ENCODE results near the gene SSTR3.
A peak's percentile ranks its signal among the peaks of the same experiment; 100 is the strongest.

The SSTR3 gene

DNA sequence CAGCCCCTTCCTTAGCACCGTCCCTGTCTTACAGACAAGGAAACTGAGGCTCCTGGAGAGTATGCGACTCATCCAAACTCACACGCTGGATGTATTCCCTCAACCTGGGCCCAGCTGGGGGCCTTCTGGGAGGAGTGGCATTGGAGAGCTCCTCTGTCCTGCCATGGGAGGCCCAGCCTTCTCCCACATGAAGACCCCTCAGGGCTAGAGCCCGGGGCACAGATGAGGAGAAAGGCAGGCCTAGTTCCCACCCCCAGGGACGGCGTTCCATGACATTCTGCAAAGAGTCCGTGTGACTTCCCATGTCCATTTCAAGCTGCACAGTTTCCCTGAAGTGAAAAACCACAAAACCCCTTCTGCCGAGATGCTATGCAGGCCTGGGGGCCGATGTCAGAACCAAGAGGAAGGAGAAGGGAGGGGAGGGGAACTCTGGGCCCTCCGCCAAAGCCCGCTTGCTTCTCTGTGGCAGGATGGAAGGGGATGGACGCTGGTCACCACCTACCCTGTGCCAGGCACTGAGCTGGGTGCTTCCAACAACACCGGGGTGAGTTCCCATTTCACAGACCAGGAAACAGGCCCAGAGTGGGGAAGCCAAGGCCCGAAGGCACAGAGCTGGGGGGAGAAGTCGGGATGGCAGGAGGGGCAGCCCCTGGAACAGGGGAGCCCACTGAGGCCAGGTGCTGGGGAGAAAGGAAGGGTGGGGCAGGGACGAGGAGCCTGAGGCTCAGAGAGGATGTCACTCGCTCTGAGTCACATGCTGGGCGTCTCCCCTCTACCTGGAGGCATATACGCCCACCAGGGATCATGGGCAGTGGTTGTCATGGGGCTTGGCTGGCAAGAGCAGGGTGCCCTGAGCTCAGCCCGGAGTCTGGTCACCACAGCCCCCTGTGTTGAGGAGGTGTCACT lies 16.1 kb upstream of the SSTR3 start:
- peak; percentile 64 for DNase-seq

DNA sequence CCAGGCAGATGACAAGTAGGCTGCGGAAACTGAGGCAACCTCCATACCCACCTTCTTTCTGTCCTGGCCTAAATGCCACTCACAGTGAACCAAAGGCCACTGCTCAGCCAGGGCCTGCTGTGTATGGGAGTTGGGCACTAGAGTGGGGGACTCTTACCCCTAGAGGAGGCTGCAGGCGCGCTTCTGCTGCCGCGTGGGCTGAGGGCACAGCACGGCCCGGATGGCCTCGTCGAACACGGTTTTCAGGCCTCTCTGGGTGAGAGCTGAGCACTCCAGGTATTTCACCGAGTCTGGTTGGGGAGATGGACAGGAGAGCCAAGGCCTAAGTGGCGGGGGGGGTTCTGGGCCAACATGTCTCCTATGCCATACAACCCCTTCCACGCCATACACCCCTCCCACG lies 14.2 kb upstream of the SSTR3 start:
- DNase-seq = no peak

- DNase-seq = no peak
These were observed 13.8 kb upstream of the SSTR3 start for GRCh38 chr22:37226087-37226486.

DNA sequence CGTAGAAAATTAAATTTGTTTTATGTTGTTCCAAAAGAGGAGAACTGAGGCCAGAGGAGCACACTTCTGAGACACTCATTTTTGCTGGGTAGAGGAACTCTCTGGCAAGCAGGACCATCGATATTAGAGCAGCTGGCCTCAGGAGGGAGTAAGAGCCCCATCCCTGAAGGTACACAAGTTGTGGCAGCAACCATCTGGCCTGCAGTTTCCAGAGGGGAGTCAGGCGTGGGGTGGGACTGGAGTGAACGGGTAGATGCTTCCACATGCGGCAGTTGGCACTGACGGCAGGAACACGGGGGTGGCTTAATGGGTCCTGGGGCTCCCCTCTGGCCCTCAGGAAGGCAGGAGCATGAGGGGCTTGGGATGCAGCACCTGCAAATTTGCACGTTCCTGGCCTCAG lies 13.2 kb upstream of the SSTR3 start:
- DNase-seq = no peak

DNA sequence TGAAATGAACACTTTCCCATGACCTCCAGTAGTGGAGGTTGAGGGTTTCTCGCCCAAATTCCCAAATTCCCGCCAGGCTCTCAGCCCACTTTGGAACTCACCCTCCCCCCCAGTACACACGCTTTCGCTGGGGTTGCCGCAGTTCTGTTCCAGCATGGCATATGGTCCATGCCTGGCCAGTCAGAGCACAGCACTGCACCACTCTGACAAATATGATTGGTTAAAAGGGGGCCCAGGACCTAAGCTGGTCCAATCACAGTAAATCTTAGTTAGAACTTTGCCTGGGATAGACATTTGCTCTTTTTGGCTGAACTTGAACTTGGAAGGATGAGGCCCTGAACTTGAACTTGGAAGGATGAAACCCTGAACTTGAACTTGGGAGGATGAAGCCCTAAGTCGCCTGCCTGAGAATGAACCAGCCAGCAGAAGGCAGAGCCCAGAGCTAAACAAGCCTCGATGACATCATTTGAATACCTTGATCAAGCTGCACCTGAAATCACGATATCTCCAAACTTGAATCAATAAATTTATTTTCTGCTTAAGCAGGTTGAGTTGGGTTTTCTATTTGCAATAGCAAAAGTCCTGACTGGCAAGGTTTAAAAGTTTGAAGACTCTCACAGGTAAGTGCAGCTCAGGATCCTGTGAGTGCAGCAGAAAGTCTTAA lies 12.6 kb upstream of the SSTR3 start:
- DNase-seq = no peak

DNA sequence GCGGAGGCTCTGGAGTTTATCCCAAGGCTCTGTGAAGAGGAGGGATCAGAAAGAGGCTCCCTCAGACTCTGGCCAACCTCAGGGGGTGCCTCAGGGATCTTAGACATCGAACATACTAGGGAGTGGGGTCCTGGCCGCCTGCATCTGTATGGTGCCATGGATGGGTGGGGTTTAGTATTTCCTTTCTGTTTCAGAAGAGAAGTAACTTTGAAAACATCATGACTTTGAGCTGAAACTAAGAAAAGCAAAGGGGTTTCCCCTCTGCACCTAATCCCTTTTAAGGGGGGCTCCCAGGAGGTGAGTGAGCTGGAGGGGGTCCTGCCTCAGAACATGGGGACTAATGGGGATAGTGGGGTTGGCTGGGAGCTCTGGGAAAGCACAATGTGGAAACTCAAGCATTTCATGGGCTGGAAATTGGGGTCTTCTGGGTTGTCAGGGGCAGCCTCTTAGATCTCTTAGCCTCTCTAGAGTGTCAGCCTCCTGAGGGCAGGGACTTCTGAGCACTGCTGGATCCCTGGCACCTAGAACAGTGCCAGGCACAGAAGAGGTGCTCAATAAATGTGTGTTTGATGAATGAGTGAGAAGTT lies 11.8 kb upstream of the SSTR3 start:
- no peak for DNase-seq

GRCh38 chr22:37222440-37222971 lies 10.2 kb upstream of the SSTR3 start:
- peak; percentile 85 for DNase-seq

GRCh38 chr22:37221424-37222333 lies 9.4 kb upstream of the SSTR3 start:
- DNase-seq = no peak

DNA sequence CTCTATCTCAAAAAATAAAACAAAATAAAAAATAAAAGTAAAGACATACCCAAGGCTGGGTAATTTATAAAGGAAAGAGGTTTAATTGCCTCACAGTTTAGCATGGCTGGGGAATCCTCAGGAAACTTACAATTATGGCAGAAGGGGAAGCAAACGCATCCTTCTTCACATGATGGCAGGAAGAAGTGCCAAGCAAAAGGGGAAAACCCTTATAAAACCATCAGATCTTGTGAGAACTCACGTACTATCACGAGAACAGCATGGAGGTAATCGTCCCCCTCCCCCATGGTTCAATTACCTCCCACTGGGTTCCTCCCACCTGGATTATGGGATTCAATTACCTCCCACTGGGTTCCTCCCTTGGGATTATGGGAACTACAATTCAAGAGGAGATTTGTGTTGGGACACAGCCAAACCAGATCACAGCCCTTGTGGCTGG lies 8.3 kb upstream of the SSTR3 start:
- no peak for DNase-seq

DNA sequence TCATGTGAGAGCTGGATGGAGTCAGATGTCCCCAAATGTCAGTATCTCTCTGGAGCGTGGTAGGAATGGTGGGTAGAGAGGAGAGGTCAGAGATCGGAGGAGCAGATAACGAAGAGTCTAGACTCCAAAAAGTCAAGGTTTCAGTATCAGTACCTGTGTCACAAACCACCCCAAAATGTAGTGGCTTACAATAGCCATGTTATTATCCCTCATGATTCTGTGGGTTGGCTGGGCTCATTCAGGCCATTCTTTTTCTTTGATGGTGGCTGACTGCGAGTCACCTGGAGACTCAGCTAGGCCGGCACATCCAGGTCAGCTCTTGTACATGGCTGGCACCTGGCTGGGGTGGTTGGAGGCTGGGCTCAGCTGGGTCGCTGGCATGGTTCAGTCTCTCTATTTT lies 7.3 kb upstream of the SSTR3 start:
- no peak for DNase-seq

DNA sequence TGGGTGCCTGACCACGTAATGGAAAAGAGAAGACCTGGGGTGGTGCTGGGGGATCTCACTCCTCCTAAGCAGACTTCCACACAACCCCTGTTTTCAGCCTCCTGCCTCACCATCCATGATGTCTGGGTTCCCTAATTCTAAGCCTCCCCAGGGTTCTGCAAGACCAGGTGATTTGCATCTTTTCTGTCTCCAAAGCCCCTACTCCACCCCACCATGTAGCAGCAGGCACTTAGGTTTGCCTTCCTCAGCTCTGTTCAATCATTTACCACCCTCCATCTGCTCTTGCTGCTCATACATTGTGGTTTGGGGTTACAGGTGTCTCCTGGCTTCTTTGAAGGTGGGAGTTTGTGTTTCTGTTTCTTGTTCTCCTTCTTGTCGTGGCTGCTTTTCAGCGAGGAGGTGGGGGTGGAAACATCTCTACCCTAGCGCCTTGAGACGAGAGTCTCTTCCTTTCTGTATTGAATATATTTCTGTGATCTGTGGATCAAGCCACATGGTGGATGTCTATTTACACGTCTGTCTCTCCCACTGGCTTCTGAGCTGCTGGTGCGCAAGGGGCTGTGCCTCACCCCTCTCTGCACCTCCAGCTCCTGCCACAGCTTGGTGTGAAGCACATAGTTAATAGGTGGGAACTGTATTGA lies 6.6 kb upstream of the SSTR3 start:
- peak; percentile 85 for DNase-seq

- no peak for DNase-seq
These were observed 6.1 kb upstream of the SSTR3 start for GRCh38 chr22:37218399-37218770.

- no peak for DNase-seq
These were observed 3.6 kb upstream of the SSTR3 start for GRCh38 chr22:37215890-37216289.

DNA sequence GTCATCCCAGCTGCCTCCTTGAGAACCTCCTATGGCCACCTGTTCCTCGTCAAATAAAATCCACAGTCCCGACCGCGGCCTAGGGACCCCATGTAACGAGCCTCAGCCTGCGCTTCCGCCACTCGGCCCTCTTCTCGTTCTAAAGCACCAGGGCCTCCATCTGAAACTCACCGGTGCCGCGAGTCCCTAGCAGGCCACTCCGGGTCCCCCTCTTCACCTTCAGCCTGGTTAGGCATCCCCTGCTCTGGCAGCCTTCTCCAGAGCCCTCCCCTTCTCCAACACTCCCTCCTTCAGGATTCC lies 2.4 kb upstream of the SSTR3 start:
- DNase-seq = no peak

DNA sequence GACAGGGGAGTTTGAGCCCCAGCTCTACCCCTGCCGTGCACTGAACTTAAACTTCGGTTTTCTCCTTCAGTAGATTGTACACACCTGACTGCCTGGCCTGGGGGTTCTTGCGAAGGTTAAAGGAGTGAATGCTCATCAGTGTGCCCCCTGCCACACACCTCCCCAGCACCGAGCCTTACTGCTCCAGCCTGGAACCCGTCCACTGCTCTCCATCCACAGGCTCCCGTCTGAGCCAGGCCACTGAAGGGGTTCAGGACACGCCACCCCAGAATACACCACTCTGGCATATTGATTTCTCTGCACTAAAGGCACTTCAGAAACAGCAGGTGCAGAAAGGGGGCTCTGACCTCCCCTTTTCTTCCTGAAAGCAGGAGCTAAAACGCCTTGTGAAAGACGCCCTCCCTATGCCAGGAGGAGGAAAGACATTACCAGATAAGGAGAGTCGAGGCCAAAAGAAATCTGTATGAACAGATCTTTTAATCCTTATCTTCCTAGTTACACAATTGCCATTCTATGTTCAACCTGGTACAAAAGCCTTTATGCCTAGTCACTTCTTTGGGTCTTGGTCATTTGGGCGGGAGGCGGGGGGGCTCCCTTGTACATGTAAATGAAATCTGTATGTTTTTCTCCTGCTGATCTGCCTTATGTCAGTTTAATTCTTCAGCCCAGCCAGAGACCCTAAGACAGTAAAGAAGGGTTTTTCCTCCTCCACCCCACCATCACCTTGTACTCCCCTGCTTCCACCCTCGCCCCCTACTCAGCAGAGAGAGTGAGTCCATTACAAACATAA lies 1.9 kb upstream of the SSTR3 start:
- DNase-seq = no peak

DNA sequence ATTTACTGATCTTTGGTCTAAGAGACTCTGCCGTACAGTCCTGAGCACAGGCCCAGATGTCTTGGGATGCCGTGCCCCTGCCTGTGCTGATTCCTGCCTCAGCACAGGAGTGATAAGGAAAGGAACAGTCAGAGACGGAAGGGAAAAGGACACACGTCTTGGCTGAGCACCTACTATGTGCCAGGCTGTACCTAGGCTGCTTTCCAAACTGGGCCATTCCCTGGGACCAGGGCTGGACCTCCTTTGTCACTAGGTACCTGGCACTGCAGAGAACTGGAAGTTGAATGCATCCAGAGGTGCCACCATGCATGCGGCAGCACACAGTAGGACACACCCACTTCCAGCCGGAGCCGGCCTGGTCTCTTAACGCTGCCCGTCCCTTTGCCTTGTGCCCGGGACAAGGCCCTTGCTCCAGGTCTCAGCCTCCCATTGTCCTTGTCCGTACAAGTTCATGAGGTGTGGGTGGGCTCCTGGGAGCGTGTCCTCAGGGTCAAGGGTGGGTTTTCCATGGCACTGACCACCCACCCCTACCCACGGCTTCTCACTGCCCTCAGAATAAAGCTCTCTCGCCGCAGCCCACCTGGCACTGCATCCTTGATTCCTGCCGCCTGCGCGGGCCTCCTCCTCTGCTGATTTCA lies 1.1 kb upstream of the SSTR3 start:
- no peak for DNase-seq

GRCh38 chr22:37211866-37212173 lies 457 bp downstream of the SSTR3 start:
- DNase-seq = no peak

DNA sequence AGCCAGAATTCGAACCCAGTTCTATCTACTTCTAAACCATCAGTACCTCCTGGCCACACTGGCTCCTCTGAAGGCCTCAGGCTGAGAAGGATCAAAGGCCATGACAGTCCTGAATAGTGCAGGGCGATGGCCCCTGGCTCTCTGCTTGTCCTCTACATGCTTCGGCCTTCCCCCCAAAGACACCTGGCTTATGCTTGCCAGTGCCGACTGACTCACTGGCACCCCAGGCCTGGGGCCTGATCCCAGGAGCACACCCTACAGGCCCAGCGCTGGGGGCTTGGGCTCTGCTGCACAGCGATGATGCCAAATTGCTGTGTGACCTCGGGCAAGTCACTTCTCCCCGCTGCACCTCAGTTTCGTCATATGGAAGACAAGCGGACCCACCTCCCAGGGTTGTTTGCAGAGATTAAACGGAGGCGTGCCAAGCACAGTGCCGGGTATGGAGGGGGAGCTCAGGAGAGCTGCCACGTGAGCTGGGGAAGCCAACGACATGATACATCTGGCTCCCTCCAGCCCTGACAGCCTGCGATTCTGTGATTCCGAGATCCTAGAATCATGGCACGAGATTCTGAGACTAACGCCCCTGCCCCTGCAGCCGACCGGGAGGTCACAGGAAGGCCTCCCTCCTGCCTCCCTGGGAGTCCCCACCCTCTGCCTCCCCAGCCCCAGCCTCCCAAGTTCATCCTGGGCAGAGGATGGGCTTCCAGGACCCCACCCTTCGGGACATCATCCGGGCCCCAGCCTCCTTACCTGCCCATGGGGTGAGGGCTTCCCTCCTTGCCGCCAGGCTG lies 1.0 kb downstream of the SSTR3 start:
- no peak for DNase-seq

GRCh38 chr22:37210041-37210803 lies 2.1 kb downstream of the SSTR3 start:
- DNase-seq = no peak

Data from CD4-positive, alpha-beta T cell treated with Interleukin-21 for 1 hour (primary cell).